HG03066 (cell line): ENCODE results near the gene FAM193A.
"Not testable (repeated sequence)": the region's sequence is repeated elsewhere in the genome, so short reads cannot be mapped to it uniquely, and the experiment has no call there.

Experiments
- ATAC-seq: cut with Tn5 transposase; IDR thresholded peaks from one replicate; pipeline ENCODE4 v1.9.1; 2021; ENCODE audit warnings: low read depth; ENCODE audit not compliant: unreplicated experiment

FAM193A gene

DNA sequence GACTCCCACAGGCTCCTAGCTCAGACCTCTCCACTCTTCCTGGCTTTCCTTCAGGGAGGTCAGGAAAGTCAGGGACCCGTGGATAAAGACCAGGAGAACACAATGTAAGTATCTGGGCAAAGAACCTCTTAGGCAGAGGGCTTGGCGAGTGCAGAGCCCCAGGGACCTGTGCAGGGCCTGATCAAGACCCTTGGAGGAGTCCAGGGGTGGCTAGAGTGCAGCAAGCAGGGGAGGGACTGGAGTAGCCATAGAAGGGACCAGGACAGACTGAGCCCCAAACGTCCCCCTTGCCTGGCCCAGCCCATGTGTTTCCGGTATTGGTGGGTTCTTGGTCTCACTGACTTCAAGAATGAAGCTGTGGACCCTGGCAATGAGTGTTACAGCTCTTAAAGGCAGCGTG lies 225.6 kb downstream of the FAM193A start:
- ATAC-seq, result no peak

GRCh38 chr4:2762486-2763370 lies 226.3 kb downstream of the FAM193A start:
- not testable (repeated sequence) for ATAC-seq

GRCh38 chr4:2763511-2763967 lies 227.1 kb downstream of the FAM193A start:
- no peak for ATAC-seq

DNA sequence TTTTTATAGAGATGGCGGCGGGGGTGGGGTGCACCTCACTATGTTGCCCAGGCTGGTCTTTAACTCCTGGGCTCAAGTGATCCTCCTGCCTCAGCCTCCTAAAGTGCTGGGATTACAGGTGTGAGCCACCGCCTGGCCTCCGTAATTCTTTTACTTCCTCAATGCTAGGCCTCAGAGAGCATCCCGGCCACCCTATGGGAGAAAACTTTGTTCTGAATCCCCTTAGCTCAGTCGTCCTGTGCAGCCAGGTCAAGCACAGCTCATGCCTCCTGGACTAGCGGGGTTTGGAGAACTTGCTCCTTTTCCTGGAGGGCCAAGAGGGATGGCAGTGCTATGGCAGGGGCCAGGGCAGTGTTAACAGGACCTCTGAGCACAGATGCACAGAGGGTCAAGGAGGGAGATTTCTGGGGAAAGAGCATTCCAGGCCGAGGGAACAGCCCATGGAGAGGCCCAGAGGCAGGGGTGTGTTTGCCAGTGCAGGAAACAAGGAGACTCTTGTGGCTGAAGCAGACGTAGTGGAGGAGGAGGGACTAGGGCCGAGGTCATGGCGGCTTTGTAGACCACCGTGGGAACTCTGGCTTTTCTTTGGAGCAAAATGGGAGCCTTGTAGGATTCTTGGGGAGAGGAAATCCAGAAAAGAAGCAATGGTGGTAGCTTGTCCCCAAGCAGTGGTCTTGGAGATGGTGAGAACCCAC lies 229.5 kb downstream of the FAM193A start:
- no peak for ATAC-seq

DNA sequence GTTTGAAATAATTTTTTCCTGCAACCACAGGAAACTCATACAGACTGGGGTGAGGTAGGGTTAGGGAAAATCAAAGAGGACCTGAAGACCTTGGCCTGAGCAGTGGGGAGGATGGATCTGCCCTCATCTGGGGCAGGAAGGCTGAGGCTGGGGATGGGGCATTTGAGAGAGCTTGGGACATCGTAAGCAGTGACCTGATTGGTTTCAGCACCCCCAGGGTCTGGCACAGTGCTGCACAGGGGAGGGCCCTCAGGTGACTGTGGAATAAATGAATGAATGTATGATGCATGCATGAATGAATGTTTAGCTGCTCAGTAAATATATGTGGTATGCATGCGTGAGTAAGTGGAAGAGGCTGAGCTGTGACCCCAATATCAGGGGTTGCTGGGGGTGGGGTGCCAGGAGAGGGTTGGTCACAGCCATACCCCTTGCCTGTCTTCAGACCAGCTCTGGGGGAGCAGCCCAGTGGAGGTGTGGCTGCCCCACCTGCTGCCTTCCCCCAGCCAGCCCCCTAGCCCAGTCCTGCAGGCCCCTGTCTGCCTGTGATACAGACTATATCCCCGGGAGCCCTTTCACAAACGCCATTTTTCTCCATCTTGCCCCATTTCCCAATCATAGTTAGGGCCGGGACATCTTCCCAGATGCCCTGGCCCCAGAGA lies 230.7 kb downstream of the FAM193A start:
- ATAC-seq, result no peak

- ATAC-seq, result no peak
Observed at GRCh38 chr4:2767705-2768074, 231.2 kb downstream of the FAM193A start.

DNA sequence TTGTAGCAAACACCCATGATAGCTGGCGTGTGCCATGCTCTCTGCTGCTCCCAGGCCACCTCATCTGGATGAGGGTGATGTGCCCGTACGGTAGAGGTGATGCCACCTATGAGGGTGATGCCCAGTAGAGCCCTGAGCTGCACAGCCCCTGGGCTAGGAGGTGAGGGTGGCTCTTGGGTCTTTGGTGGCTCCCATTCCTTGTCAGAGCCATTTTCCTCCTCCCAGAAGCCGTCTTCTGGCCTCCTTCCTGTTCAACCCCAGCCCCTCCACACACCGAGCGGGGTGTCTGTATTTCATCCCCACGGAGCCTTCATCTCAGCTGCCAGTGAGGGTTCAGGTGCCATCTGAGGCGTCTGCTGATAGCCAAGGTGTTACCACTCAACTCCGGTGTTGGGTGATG lies 231.7 kb downstream of the FAM193A start:
- no peak for ATAC-seq

DNA sequence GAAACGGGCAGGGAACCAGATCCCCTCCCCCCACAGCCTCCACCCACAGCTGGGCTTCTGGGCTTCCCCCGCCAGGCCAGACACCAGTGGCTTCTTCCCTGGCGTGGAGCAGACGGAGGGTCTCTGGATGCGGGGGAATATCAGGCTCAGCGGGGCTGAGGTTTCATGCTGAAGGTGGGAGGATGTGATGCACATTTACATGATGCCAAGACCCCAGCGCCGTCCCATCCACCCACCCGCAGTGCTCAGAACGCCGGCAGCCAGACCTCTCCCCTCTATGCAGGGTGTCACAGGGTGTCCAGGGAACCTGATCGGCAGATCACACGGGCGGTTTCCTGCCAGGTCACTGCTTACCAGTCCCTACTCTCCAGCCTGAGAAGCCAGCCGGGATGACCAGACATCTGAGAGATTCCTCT lies 232.5 kb downstream of the FAM193A start:
- no peak for ATAC-seq

- no peak for ATAC-seq
Observed at GRCh38 chr4:2771264-2771663, 234.8 kb downstream of the FAM193A start.

DNA sequence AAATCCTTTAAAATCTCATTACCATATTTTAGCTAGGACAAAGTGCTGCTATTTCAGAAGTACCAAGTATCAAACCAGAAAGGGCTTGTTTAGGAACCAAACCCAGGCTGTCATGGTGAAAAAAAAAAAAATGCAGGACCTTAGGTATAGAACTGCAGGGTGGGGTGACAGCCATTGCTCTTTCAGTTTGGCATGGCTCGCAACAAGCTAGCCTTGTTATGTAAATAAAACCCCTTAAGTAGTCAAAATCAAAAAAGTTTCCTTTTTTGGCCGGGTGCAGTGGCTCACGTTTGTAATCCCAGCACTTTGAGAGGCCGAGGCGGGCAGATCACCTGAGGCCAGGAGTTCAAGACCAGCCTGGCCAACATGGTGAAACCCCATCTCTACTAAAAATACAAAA lies 244.2 kb downstream of the FAM193A start:
- not testable (repeated sequence) for ATAC-seq

DNA sequence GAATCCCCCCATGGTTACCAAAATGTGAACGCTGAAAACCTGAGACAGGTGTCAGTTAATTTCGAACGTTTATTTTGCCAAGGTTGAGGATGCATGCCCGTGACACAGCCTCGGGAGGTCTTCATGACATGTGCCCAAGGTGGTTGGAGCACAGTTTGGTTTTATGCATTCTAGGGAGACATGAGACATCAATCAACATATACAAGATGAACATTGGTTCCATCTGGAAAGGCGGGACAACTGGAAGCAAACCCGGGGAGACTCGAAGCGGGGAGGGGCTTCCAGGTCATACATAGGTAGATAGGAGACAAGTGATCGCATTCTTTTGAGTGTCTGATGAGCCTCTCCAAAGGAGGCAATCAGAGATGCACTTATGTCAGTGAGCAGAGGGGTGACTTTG lies 245.5 kb downstream of the FAM193A start:
- ATAC-seq, result no peak
